Measurements from ENCODE around the gene CTSH. TPM values are rescaled to one million over a fixed set of nuclear protein-coding genes. Genes with fewer than 3 reads are reported as not detected.

CTSH gene
- polyA plus RNA-seq, 3 donors: 65.1 to 125 (median 66.0) TPM

DNA sequence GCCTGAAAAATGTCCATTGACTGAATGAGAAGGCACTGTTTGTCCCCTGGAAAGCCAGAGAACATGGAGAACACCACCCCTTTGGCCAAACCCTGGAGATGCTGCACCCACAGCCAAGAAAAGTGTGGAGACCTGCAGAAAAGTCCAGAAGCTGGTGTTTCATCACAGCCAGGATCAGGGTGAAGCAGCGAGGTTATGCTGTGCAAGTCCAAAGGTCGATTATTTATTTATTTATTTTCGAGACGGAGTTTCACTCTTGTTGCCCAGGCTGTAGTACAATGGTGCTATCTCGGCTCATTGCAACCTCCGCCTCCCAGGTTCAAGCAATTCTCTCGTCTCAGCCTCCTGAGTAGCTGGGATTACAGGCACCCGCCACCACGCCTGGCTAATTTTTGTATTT is 5.5 kb upstream of the CTSH start:
- WGBS, 3 donors: 51 to 90% (median 84%) methylated on average over 9 of the region's 9 CpGs
- no peak overlapping the region for H3K27ac ChIP-seq (ENCODE audit: low read depth, low read length)

DNA sequence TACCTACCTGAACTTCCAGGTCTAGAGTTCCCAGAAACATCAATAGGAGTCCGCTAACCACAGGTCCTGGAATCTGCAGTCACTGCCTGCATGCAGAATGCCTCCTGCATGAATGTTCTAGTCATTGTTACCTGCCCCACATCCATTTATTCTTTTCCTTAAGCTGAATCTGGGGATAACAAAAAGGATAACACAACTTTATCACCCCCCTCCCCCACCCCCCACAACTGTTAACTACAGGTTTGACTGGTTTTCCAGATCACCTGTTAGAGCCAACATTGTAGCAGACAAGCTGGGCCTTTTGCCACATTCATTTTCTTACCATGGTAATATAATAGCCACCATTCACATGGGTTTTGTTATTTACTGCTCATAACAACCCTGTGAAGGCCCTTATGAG is 4.6 kb upstream of the CTSH start:
- H3K27ac ChIP-seq (ENCODE audit: low read depth, low read length): no peak overlapping the region
- whole genome bisulfite sequencing, 3 donors: 0 to 38% (median 4%) methylated on average over 1 of the region's 1 CpG

DNA sequence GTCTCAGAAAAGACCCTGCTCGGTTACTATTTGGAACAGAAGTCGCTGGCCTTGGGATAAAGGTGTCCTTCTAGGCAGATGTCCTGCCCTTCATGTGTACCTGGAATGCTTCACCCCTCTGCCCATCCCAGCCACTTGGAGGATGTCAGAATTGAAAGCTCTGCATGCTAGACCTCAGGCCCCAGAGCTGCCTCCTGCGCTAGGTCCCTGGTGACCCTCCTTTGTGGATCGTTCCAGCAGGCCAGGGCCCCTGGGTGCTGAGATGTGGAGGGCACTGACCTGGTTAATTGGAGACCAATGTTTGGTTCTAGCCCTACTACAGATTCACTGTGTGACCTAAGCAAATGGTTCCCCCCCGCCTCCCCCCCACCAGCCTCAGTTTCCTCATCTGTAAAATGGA is 2.7 kb upstream of the CTSH start:
- WGBS, 3 donors: 94 to 98% (median 96%) methylated on average over 5 of the region's 5 CpGs

DNA sequence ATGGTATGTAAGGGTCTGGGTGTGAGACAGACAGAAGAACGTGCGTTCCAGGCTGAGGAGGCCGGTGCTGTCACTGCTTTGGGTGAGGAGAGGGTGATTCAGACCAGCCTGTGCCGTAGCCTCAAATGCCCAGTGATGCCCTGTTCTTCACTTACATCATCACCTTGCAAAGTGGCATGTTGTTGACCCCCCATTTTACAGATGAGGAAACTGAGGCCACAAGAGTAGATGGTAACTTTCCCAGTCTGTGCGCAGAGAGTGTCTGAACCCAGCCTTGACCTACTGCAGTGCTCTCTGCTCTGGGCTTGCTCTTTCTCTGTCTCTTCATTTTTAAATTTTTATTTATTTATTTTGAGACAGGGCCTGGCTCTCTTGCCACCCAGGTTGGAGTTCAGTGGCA is 1.6 kb upstream of the CTSH start:
- 93 to 98% (median 95%) methylated on average over 5 of the region's 5 CpGs for WGBS, 3 donors
- H3K27ac ChIP-seq (ENCODE audit: low read depth, low read length): no peak overlapping the region

More for the DNA sequence above, 2.7 kb upstream of the CTSH start:
- H3K27ac ChIP-seq (ENCODE audit: low read depth, low read length): no peak overlapping the region

DNA sequence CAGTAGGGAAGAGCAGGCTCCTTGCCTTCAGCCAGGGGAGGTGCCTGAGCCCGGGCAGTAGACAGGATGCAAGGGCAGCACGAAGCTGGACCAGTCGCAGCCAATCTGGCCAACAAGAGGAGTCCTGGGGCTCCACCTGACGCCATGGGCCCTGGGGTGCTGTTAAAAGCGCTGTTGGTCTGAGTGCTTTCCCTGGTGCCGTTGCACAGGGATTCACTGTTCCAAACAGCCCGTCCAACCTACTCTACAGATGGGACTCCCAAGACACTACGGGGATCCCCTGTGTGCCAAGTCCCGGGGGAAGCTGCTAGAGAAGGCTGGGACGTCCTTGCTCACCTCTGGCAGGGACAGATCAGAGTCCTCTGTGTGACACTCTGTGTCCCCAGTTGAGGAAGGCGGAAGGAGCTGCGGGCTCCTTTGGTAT is 632 bp downstream of the CTSH start:
- WGBS, 3 donors: 29 to 41% (median 31%) methylated on average over 12 of the region's 12 CpGs
- H3K27ac ChIP-seq (ENCODE audit: low read depth, low read length): no peak overlapping the region

DNA sequence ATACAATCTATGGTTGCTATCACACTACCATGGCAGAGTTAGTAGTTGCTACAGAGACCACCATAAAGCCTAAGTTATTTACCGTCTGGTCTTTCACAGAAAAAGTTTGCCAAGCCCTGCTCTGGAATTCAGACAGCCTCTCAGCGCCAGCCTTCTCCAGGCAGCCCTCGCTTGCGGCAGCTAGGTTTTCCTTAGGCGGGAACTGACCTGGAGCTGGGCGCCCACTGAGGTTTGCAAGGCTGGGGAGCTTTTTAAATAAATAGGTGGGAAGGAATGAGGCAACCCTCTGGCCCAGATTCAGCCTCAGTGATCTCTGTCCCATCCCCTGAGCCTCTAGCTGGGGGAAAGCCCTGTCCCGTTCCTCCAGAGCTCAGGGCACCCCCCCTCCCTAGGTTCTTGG is 1.2 kb downstream of the CTSH start:
- H3K27ac ChIP-seq (ENCODE audit: low read depth, low read length): no peak overlapping the region
- 48 to 65% (median 63%) methylated on average over 7 of the region's 7 CpGs for WGBS, 3 donors

DNA sequence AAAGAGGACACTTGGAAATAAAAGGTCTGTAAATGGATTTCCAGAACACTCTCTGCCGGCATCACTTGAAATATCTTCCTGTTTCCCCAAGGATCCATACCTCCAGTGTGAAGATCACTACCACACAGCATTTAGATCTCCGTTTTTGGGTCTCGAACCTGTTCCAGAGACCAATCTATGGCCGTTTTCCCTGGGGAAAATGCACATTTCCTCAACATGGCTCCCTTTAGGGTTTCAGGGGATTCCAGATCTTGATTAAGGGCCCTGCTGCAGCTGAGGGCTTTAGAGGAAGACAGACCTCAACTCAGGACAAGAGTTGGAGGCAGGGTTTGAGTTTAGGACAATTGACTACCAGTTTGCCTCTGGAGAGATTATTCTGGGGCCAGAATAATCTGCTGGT is 2.1 kb downstream of the CTSH start:
- 88 to 92% (median 89%) methylated on average over 4 of the region's 4 CpGs for WGBS, 3 donors
- no peak overlapping the region for H3K27ac ChIP-seq (ENCODE audit: low read depth, low read length)

DNA sequence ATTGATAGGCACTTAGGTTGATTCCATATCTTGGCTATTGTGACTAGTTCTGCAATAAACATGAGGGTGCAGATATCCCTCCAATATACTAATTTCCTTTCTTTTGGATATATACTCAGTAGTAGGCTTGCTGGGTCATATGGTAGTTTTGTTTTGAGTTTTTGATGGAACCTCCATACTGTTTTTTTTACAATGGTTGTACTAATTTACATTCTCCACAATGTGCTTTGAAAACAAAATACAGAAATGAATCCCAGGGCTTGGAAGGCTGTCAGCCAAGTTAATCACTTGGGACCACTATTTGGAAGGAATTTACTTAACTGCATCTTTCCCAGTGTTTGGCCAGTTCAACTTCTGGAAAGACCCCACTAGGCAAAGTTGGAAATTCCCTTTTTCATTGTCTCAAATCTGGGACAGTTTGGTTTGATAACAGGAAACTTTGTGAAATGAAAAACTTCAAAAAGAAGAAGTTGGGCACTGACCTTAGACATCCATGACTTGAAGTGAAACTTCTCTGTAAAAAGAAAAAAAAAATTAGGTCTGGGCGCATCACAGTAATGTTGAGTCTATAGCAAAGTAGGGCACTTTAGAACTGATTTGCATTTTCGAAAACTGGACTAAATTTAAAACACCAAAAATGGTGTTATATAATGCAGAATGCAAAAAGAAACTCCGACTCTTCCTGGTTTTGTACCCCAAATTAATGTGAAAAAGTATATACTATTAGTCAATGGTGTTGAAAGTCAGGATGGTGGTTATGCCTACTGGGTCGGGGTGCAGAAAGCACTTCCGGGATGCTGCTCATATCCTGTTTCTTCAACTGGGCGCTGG is 6.0 kb downstream of the CTSH start:
- 32 to 71% (median 40%) methylated on average over 6 of the region's 6 CpGs for WGBS, 3 donors
- no peak overlapping the region for H3K27ac ChIP-seq (ENCODE audit: low read depth, low read length)

DNA sequence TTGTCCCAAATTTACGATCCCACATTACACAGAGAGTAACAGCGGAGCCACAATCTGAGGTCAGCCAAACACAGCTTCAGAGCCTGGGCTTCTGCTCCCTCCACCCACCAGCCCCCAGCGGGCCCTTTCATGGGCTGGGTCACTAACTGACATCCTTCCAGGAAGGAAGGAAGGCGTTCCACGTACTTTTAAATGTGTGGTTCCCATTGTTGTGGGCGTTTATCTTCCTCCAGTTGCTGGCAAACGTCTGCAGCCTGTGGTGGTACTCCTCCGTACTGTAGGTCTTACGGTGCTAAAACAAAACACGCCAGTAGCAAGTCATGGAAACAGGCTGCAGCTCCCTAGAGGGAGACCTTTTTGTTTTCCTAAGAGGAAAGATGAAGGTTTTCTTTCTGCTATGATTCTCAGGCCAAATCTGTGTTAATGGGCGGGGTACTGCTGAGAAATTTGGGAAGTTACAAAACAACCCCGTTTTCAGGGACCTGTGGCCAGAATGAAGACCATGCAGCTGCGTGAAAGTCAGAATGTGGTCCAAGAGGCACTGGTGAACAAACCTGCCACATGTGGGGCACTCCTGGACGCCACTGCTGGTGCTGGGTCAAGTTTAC is 7.6 kb downstream of the CTSH start:
- 15 to 69% (median 23%) methylated on average over 14 of the region's 14 CpGs for WGBS, 3 donors
- H3K27ac ChIP-seq (ENCODE audit: low read depth, low read length): no peak overlapping the region

DNA sequence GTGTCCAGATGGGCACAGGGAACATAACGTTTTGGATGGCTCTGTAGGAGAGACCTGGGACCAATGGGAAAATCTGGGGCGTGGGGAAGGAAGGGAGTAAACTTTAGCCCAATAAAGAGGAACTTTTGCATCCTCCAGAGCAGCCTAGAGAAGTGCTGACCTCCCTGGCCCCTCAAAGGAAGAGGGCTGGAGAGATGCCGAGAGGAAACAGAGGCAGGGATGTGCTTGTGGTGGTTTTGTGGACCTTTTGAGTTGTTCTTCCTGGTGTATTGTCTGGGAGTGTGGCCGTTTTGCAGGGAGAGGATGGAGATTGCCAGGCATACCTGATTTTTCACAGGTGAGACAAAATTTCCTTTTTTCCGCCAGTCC is 10.2 kb downstream of the CTSH start:
- 53 to 75% (median 55%) methylated on average over 5 of the region's 5 CpGs for WGBS, 3 donors
- no peak overlapping the region for H3K27ac ChIP-seq (ENCODE audit: low read depth, low read length)

DNA sequence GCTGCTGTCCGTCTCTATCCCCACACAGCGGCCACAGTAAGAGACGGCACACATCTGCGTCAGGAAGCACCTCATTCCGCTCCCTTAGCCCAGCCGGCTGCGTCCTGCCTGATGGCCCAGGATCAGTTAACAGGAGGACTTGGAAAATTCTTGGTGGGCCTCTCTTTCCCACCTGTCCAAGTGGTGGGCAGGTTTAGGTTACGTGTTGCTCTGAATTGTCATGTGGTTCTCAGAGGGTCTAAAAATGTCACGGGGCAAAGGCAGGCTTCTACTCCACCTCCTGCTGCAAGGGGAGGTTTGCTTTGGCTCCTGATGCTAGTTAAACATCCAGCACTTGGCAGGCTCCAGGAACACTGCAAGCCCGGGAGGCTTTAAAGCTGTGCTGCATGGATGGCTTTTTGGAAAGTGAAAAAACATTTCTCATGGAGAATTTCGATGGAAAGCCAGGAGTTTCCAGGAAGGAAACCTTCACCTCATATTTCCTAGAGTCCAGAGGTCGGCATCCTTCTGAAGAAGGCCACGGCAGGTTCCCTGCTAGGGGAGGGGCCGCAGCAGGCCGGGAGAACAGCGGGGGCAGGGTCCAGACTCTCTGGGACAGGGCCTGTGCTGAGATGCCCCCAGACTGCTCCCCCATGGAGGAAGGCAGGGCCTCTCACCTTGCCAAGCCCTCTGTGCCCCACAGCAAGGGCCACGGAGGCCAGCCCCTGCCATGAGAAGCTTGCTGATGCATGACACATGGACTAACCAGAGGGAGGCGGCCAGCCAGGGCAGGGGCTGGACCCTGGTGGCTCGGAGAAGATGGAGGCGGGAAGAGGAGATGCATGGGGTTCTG is 10.8 kb downstream of the CTSH start:
- 53 to 73% (median 57%) methylated on average over 20 of the region's 20 CpGs for WGBS, 3 donors
- H3K27ac ChIP-seq (ENCODE audit: low read depth, low read length): no peak overlapping the region

DNA sequence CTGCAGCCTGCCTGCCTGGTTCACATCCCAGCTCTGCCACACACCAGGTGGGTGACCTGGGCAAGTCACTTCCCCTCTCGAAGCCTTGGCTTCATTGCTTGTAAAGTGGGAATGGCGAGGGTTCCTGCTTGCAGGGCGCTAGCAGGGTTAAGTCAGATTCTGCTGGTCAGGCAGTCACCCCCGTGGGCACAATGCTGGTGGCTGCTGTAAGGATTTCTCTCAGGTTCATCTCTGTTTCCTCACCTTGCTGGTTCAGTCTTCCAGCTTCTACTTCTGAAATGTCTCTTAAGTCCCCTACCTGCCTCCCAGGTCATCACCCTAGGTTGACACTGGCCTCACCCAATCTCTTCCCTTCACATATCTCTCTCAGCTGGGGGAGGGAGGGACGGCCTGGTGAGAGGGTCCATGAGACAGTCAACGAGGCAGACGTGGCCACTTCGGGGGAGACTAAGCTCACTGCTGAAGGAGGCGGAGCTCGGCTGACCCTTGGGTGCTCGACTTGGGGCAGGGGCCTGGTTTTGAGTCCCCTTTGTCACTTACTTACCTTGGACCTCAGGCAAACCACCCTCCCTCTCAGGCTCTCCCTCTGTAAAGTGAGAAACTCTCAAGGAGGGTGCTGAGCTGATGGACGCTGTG is 11.5 kb downstream of the CTSH start:
- WGBS, 3 donors: 82 to 84% (median 84%) methylated on average over 12 of the region's 12 CpGs
- no peak overlapping the region for H3K27ac ChIP-seq (ENCODE audit: low read depth, low read length)

DNA sequence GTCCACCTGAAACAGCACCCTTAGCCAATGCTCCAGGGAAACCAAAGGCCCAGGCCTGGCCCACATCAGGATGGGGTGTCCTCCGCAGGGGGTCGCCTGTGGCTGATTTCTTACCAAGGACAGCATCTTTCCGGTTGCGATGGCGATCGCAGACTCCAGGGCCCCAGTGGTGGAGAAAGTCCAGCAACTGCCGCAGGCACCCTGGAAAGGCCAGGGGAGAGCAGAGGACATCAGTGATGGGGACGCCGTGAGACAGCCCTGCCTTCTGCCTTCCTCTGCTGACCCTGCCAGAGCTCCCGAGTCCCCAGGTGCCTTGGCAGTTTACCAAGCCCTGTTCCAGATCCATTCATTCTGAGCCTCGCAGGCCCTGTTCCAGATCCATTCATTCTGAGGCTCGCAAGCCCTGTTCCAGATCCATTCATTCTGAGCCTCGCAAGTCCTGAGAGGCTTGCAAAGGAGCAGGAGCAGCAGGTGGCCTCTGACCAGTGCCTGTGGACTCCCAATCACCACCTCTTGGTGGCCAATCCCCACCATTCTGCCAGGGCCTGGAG is 12.5 kb downstream of the CTSH start:
- WGBS, 3 donors: 81 to 90% (median 86%) methylated on average over 13 of the region's 13 CpGs
- no peak overlapping the region for H3K27ac ChIP-seq (ENCODE audit: low read depth, low read length)

DNA sequence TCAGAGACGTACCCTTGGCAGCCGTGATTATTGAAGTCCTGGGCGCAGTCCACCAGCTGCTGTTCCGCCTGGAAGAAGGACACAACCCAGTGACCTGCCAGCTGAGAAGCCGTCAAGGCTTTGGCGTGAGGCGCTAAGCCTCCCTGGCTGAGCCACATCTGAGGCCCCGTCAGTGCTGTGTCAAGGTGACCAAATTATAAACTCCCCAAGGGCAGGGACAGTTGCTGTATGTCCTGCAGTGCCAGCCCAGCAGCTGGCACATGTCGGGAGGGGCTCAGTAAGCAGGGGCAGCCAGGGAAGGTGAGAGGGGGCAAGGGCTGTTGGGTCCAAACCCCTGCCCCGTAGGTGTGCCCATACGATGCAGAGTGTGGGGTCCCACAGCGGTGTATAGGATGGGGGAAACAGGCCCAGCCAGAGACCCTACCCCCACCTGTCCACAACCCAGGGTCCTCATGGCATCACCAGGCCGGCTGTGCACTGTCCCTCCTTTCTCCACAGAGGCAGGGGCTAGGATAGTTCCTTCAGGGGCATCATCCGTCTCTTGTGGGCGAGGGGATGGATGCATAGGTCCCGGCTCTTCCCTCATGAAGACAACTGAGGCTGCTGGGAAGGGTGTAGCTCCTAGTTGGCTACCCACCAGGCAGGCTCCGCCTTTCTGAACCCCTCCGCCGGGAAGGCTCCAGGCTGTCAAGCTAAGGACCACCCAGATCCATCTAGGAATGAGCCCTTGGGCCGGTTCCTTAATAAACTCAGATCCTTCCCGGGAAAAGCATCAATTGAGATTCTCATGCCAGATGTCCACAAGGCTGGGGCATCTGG is 13.2 kb downstream of the CTSH start:
- H3K27ac ChIP-seq (ENCODE audit: low read depth, low read length): no peak overlapping the region
- 89 to 94% (median 89%) methylated on average over 21 of the region's 21 CpGs for WGBS, 3 donors

DNA sequence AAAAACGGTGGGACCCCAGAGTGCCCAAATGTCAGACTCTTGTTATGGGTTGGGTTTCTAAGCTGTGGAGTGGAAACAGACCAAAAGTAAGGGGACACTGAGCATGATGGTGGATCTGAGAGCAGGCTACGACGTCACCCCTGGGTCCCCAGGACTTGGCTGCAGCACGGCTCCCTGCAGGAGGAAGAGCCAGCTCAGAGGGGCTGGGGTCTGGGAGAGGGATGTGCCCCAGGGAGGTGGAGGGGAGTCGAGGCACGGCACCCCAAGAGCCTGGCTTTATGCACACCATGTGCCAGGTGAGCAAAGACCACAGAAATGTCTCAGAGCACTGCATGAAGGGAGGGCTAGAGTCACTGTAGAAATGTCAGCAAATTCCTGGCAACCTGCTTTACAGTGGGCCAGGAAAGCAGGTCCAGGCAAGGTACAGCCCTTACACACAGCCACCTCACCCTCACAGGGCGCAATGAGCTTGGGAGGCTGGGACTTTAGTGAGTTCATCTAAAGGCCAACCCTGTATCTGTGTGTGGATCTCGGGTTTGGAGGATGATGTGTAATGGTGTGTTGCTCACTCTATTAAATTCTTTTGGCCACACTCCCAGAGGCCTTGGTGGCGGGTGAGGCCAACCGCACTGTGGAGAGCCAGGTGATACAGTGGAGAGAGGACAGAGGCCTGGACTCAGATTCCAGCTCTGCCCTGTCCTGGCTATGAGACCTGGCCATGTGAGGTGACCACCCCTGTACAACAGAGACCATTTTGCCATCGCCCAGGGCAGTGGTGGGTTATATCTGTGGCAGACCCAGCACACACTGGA is 14.1 kb downstream of the CTSH start:
- 73 to 74% (median 73%) methylated on average over 11 of the region's 11 CpGs for WGBS, 3 donors

DNA sequence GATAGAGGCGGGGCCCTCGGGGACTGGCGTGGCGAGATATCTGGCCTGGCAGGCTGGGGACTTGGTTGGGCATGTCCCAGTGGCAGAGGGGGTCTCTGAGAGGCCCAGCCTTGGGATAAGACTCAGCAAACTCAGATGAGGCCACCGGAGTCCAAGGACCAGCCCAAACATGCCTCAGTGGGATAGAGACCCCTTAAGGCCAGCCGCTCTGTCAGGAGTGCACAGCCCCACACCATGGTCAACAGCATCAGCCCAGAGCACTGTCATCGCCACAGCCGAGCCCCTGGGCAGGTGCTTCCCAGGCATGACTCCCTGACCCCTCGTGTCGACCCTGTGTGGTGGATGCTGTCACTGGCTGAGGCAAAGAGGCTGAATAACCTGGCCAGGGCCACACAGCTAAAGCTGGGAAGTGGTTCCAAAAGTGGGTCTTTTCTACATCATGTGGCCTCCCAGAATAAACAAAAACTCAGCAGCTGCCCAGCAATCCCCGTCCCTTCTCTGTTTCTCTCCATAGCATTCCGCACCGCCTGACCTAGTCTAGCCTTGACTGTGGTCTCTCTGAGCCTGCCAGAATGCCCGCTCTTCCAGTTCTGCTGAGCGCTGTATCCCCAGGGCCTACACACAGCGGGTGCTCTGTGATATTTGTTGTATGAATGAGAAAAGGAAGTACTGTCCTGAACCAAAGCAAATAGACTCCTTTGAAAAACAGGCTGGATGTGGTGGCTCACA is 15.1 kb downstream of the CTSH start:
- WGBS, 3 donors: 93 to 98% (median 94%) methylated on average over 16 of the region's 16 CpGs
- H3K27ac ChIP-seq (ENCODE audit: low read depth, low read length): no peak overlapping the region

More for the DNA sequence above, 14.1 kb downstream of the CTSH start:
- H3K27ac ChIP-seq (ENCODE audit: low read depth, low read length): no peak overlapping the region
